OCI-LY7 (cell line): ENCODE results near the gene RDH13. TPM values are rescaled to one million over a fixed set of nuclear protein-coding genes. Genes with fewer than 3 reads are reported as not detected.
A peak's percentile ranks its signal among the peaks of the same experiment; 100 is the strongest.

Experiments used
- BruUV-seq: library from RNA; stranded (reverse); fragments of 400-500 nt; replicated peaks from 2 replicates; lab custom pipeline; 2021; lab: Mats Ljungman, UMichigan
- CTCF ChIA-PET: fragments of 300-600 bp; sonication (Branson Sonifier 250); formaldehyde crosslinking; loops from one replicate; lab custom pipeline; 2022; ENCODE audit warnings: antibody characterized with exemption; ENCODE audit not compliant: unreplicated experiment; lab: Charles Lee
- POLR2A ChIA-PET: fragments of 300-600 bp; sonication (Branson Sonifier 250); formaldehyde crosslinking; loops from one replicate; lab custom pipeline; 2022; ENCODE audit warnings: antibody characterized with exemption; lab: Charles Lee
- DNase-seq: peaks from one replicate; pipeline ENCODE4 v3.0.0-alpha.2; 2015; ENCODE audit warnings: low spot score
- H2AFZ ChIP-seq: fragments of 200-600 bp; sonication (generic), shearing (Covaris generic); 2 replicates; pipeline ENCODE4 v1.6.1; 2014; ENCODE audit warnings: mild to moderate bottlenecking, antibody characterized with exemption, low read length, moderate library complexity
- H3K27ac ChIP-seq: fragments of 200-600 bp; sonication (generic); 2 replicates; pipeline ENCODE4 v1.5.1; 2014; ENCODE audit warnings: mixed run types, low read depth, mild to moderate bottlenecking, moderate library complexity, low read length, inconsistent platforms; ENCODE audit not compliant: poor library complexity, severe bottlenecking
- H3K36me3 ChIP-seq: fragments of 200-600 bp; sonication (generic); 2 replicates; pipeline ENCODE4 v1.6.1; 2014; ENCODE audit warnings: mild to moderate bottlenecking, antibody characterized with exemption, low read length, moderate library complexity, mixed read lengths; ENCODE audit not compliant: insufficient read depth
- H3K4me1 ChIP-seq: fragments of 200-600 bp; sonication (generic); 2 replicates; pipeline ENCODE4 v1.5.1; 2014; ENCODE audit warnings: mild to moderate bottlenecking, low read length; ENCODE audit not compliant: insufficient read depth, poor library complexity, severe bottlenecking
- H3K4me2 ChIP-seq: fragments of 200-600 bp; sonication (generic); 2 replicates; pipeline ENCODE4 v1.6.1; 2014; ENCODE audit warnings: mild to moderate bottlenecking, low read length
- H3K4me3 ChIP-seq: fragments of 200-600 bp; sonication (generic); 2 replicates; pipeline ENCODE4 v1.5.1; 2014; ENCODE audit warnings: mild to moderate bottlenecking, low read depth, low read length; ENCODE audit not compliant: poor library complexity, severe bottlenecking
- H3K79me2 ChIP-seq: fragments of 200-600 bp; sonication (generic); 2 replicates; pipeline ENCODE4 v1.6.1; 2016; ENCODE audit warnings: low read depth, mild to moderate bottlenecking, low read length, moderate library complexity, mixed read lengths; ENCODE audit not compliant: insufficient read depth
- H3K9me2 ChIP-seq: fragments of 200-600 bp; sonication (generic); 2 replicates; pipeline ENCODE4 v1.6.1; 2016; ENCODE audit warnings: mild to moderate bottlenecking, low read length, mixed read lengths; ENCODE audit not compliant: insufficient read depth
- H3K9me3 ChIP-seq: fragments of 200-600 bp; sonication (generic); 2 replicates; pipeline ENCODE4 v1.6.1; 2014; ENCODE audit warnings: mild to moderate bottlenecking, mixed run types, low read length, mixed read lengths
- H4K20me1 ChIP-seq: fragments of 200-600 bp; sonication (generic); 2 replicates; pipeline ENCODE4 v1.6.1; 2014; ENCODE audit warnings: mild to moderate bottlenecking, antibody characterized with exemption, low read length, moderate library complexity, mixed read lengths; ENCODE audit not compliant: insufficient read depth
- CTCF ChIP-seq: fragments of 200-600 bp; sonication (generic); conservative IDR thresholded peaks from 2 replicates; pipeline ENCODE4 v1.5.1; 2014; ENCODE audit warnings: mild to moderate bottlenecking, antibody characterized with exemption, low read length, moderate library complexity, mixed read lengths
- EZH2phosphoT487 ChIP-seq: fragments of 200-600 bp; sonication (generic); IDR thresholded peaks from 2 replicates; pipeline ENCODE4 v1.6.1; 2018; ENCODE audit warnings: low read depth, borderline replicate concordance, mild to moderate bottlenecking, mixed run types, antibody characterized with exemption, low read length, moderate library complexity, mixed read lengths
- intact Hi-C: fragments of 100-400 bp; cut with micrococcal nuclease; formaldehyde crosslinking; loops from one replicate; pipeline ENCODE4 v1.10.0; 2022; ENCODE audit not compliant: unreplicated experiment
- total RNA-seq, 2 experiments: library from RNA; depleted of rRNA in 1 of 2; stranded (reverse); fragments of >200 nt in 1 of 2; shearing (Covaris generic) in 1 of 2; gene quantifications; 2 replicates each; pipeline ENCODE4 v1.2.3, GENCODE V29; 2014 to 2022

RDH13 gene
- total RNA-seq, 2 experiments from 2014 or later = 19.5 to 23.1 TPM

- DNase-seq = no peak
- Histone ChIP-seq H3K9me2 (no peaks in the 10 kb centered on the region), H3K9me3 (no peaks in the 10 kb centered on the region), H3K79me2 (no peaks in the 10 kb centered on the region), H3K4me3 (no peak overlapping the region), H3K4me2 (no peak overlapping the region), H4K20me1 (no peaks in the 10 kb centered on the region), H3K27ac (no peak overlapping the region), H3K4me1 (peaks cover 19% of the 10 kb centered on the region), H2AFZ (no peak overlapping the region), H3K36me3 (no peaks in the 10 kb centered on the region)
- ChIA-PET CTCF (no interaction called here), POLR2A (no interaction called here)
- no peak for TF ChIP-seq CTCF
- TF ChIP-seq EZH2phosphoT487 = no peak
- no TSS peak for BruUV-seq
- intact Hi-C loops = no loop called here
Observed at GRCh38 chr19:55070466-55071128, 7.6 kb upstream of the RDH13 start.

- TF ChIP-seq EZH2phosphoT487 (no peak), CTCF (no peak)
- Histone ChIP-seq H3K4me3 (no peak overlapping the region), H2AFZ (no peak overlapping the region), H3K4me1 (peaks cover 19% of the 10 kb centered on the region), H3K27ac (no peak overlapping the region), H3K9me2 (no peaks in the 10 kb centered on the region), H4K20me1 (no peaks in the 10 kb centered on the region), H3K36me3 (no peaks in the 10 kb centered on the region), H3K79me2 (no peaks in the 10 kb centered on the region), H3K4me2 (peak overlapping the region; percentile 32; the same call in 1 of the 2 replicates), H3K9me3 (no peaks in the 10 kb centered on the region)
- CTCF ChIA-PET = no interaction called here
- POLR2A ChIA-PET = no interaction called here
- BruUV-seq = no TSS peak
- DNase-seq = no peak
- intact Hi-C loops = no loop called here
Observed at GRCh38 chr19:55069865-55070197, 6.9 kb upstream of the RDH13 start.
